Lung (tissue), 12 donors: ENCODE measurements around the gene RAB24. TPM values are rescaled to one million over a fixed set of nuclear protein-coding genes. Genes with fewer than 3 reads are reported as not detected.

ENCODE experiments used
- ATAC-seq: fragments of 200-7000 bp; cut with Tn5 transposase; one replicate; pipeline ENCODE4 v1.9.1; 2020; ENCODE audit warnings: moderate number of reproducible peaks; ENCODE audit not compliant: insufficient read depth, low FRiP score
- DNase-seq, 3 donors: peaks; one replicate each; pipeline ENCODE4 v3.0.0-alpha.2; 2013 to 2017
- H3K27ac ChIP-seq, 2 donors: one replicate each; pipeline ENCODE4 v1.5.1; 2013; ENCODE audit warnings: mild to moderate bottlenecking in 2 of 2, moderate library complexity in 2 of 2, control low read depth in 1 of 2, inconsistent platforms in 1 of 2, low read depth in 1 of 2, low read length in 1 of 2
- H3K27me3 ChIP-seq, 3 donors: one replicate each; pipeline ENCODE4 v1.5.1; 2013; ENCODE audit warnings: low read length in 2 of 3; ENCODE audit not compliant: control insufficient read depth in 3 of 3, insufficient read depth in 3 of 3
- H3K36me3 ChIP-seq, 4 donors: one replicate each; pipeline ENCODE4 v1.5.1; 2013; ENCODE audit warnings: low read length in 4 of 4, mild to moderate bottlenecking in 1 of 4, moderate library complexity in 1 of 4; ENCODE audit not compliant: control insufficient read depth in 4 of 4, insufficient read depth in 4 of 4
- H3K4me1 ChIP-seq, 5 donors: one replicate each; pipeline ENCODE4 v1.5.1; 2013; ENCODE audit warnings: low read length in 5 of 5, mild to moderate bottlenecking in 2 of 5, moderate library complexity in 1 of 5; ENCODE audit not compliant: control insufficient read depth in 5 of 5, insufficient read depth in 5 of 5
- H3K4me3 ChIP-seq: one replicate; pipeline ENCODE4 v1.5.1; 2013; ENCODE audit warnings: mild to moderate bottlenecking, control low read depth, moderate library complexity
- H3K9ac ChIP-seq, 2 donors: one replicate each; pipeline ENCODE4 v1.5.1; 2013; ENCODE audit warnings: low read length in 2 of 2, control low read depth in 1 of 2; ENCODE audit not compliant: insufficient read depth in 1 of 2
- H3K9me3 ChIP-seq, 4 donors: one replicate each; pipeline ENCODE4 v1.5.1; 2013; ENCODE audit warnings: low read length in 3 of 4, mild to moderate bottlenecking in 1 of 4, moderate library complexity in 1 of 4; ENCODE audit not compliant: control insufficient read depth in 4 of 4, insufficient read depth in 3 of 4
- CTCF ChIP-seq: IDR thresholded peaks from 2 replicates; pipeline ENCODE4 v1.5.1; 2012; ENCODE audit warnings: mild to moderate bottlenecking; ENCODE audit errors: control extremely low read depth, extremely low read depth
- WGBS, 2 donors: extraction: QIAGEN DNeasy Blood & Tissue Kit; methylation state at CpG; one replicate each; pipeline ENCODE4 v1.1.7; 2013; 5-methylcytosine and 5-hydroxymethylcytosine counted together
- polyA plus RNA-seq, 2 donors: library from polyadenylated mRNA; stranded (reverse); fragments of 200-250 nt; gene quantifications; one replicate each; pipeline ENCODE4 v1.2.1, GENCODE V29; 2013
- total RNA-seq, 2 donors: library from RNA; depleted of rRNA in 1 of 2; stranded (reverse); fragments of >200 nt in 1 of 2; gene quantifications; one replicate each; pipeline ENCODE4 v1.2.1, GENCODE V29; 2014 to 2021
- donor health status: control.
- donor health status: control.
- donor health status: Bipolar disorder and iron deficiency.
- donor health status: healthy.
- donor health status: DM: yes; HTN: yes; CAD: no.

RAB24 gene
- total and polyA plus RNA-seq, 4 donors = 25.9 to 76.6 (median 42.4) TPM

- no peaks in the 10 kb centered on the region for H3K27me3 ChIP-seq
- no peaks in the 10 kb centered on the region for H3K9me3 ChIP-seq
- H3K4me1 ChIP-seq = no peaks in the 10 kb centered on the region
- no peak overlapping the region for H3K27ac ChIP-seq
- DNase-seq (no peak), ATAC-seq (no peak)
- WGBS, 2 donors = 58 to 68% methylated on average over 1 of the region's 1 CpG
- H3K9ac ChIP-seq = no peak overlapping the region
- H3K4me3 ChIP-seq = no peak overlapping the region
- no peak for TF ChIP-seq CTCF
- H3K36me3 ChIP-seq = peaks cover 14 to 40% (median 25%) of the 10 kb centered on the region in 4 donors
Measured at GRCh38 chr5:177276886-177277285, 26.6 kb downstream of the RAB24 start.

GRCh38 chr5:177275883-177276282 is 27.6 kb downstream of the RAB24 start:
- DNase-seq (no peak), ATAC-seq (no peak)
- H3K9ac ChIP-seq = no peak overlapping the region
- no peaks in the 10 kb centered on the region for H3K9me3 ChIP-seq
- H3K36me3 ChIP-seq = peaks cover 16 to 36% (median 25%) of the 10 kb centered on the region in 4 donors
- H3K27me3 ChIP-seq = no peaks in the 10 kb centered on the region
- WGBS, 2 donors = 97% methylated on average over 6 of the region's 6 CpGs
- no peaks in the 10 kb centered on the region for H3K4me1 ChIP-seq
- TF ChIP-seq CTCF = no peak
- no peak overlapping the region for H3K27ac ChIP-seq
- H3K4me3 ChIP-seq = no peak overlapping the region

GRCh38 chr5:177271113-177271512 is 32.4 kb downstream of the RAB24 start:
- TF ChIP-seq CTCF = no peak
- Histone ChIP-seq H3K36me3 (peaks cover 22 to 53% (median 25%) of the 10 kb centered on the region in 4 donors), H3K27me3 (peaks cover 0 to 2% (median 0%) of the 10 kb centered on the region in 3 donors), H3K9ac (no peak overlapping the region), H3K27ac (no peak overlapping the region), H3K4me1 (no peaks in the 10 kb centered on the region), H3K4me3 (no peak overlapping the region), H3K9me3 (no peaks in the 10 kb centered on the region)
- DNase-seq = no peak
- no peak for ATAC-seq
- 95 to 98% methylated on average over 4 of the region's 4 CpGs for WGBS, 2 donors

GRCh38 chr5:177270653-177271052 is 32.9 kb downstream of the RAB24 start:
- 92 to 95% methylated on average over 3 of the region's 3 CpGs for WGBS, 2 donors
- H3K4me1 ChIP-seq = no peaks in the 10 kb centered on the region
- H3K9me3 ChIP-seq = no peaks in the 10 kb centered on the region
- H3K4me3 ChIP-seq = no peak overlapping the region
- ATAC-seq = no peak
- H3K27me3 ChIP-seq = peaks cover 0 to 2% (median 0%) of the 10 kb centered on the region in 3 donors
- TF ChIP-seq CTCF = no peak
- H3K36me3 ChIP-seq = peaks cover 23 to 55% (median 26%) of the 10 kb centered on the region in 4 donors
- no peak overlapping the region for H3K9ac ChIP-seq
- H3K27ac ChIP-seq = no peak overlapping the region
- DNase-seq = no peak
